ENCODE measurements around the gene ZNF77. TPM values are rescaled to one million over a fixed set of nuclear protein-coding genes. Genes with fewer than 3 reads are reported as not detected.

The ZNF77 gene
- total RNA-seq, 2 donors from 2014 or later, result 1.2 to 4.6 TPM

DNA sequence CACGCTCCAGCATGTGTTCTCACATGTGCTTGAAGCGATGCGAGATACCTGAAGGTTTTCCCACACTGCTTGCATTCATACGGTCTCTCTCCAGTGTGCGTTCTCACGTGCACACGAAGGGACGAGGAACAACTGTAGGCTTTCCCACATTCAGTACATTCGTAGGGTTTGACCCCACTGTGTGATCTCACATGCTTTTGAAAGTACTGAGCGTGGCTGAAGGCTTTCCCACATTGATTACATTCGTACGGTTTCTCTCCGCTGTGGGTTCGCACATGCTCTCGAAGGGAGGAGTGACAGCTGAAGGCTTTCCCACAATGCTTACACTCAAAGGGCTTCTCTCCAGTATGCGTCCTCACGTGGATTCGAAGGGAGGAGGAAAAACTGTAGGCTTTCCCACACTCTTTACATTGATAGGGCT, 11.3 kb downstream of the ZNF77 start:
- Histone ChIP-seq H3K4me3 (no peak overlapping the region), H3K36me3 (peaks cover 22% of the 10 kb centered on the region), H3K9me3 (peaks cover 23% of the 10 kb centered on the region), H3K27me3 (replicated peaks; ENCODE audit: insufficient read depth) (no peaks in the 10 kb centered on the region), H3K27ac (no peak overlapping the region), H3K4me1 (ENCODE audit: control insufficient read depth in 1 of 2, low read depth in 2 of 2) (no peaks in the 10 kb centered on the region)
- DNase-seq (ENCODE audit: low spot score), result no peak
- TF ChIP-seq, protein P1, sequence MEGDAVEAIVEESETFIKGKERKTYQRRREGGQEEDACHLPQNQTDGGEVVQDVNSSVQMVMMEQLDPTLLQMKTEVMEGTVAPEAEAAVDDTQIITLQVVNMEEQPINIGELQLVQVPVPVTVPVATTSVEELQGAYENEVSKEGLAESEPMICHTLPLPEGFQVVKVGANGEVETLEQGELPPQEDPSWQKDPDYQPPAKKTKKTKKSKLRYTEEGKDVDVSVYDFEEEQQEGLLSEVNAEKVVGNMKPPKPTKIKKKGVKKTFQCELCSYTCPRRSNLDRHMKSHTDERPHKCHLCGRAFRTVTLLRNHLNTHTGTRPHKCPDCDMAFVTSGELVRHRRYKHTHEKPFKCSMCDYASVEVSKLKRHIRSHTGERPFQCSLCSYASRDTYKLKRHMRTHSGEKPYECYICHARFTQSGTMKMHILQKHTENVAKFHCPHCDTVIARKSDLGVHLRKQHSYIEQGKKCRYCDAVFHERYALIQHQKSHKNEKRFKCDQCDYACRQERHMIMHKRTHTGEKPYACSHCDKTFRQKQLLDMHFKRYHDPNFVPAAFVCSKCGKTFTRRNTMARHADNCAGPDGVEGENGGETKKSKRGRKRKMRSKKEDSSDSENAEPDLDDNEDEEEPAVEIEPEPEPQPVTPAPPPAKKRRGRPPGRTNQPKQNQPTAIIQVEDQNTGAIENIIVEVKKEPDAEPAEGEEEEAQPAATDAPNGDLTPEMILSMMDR (IDR thresholded peaks at IDR 0.05), result no peak
- ATAC-seq (ENCODE audit: insufficient number of reproducible peaks, low FRiP score, low read depth), result no peak

DNA sequence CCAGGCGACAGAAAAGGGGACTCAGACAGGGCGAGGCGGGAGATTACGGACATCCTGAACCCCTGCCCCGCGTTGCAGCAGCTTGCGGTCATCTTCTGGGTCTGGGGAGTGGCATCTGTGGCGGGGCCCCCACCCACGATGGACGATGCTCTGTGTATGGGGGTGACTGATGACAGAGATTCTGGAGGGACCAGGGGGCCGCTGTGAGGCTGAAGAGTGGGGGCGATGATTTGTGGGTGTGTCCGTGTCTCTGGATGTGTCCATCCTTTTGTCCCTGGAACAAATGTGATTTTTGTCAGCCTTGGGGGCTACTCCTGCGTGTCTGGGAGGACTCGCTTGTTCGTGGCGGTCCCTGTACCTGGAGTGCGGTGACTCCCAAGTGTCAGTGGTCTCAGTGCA, 17.7 kb downstream of the ZNF77 start:
- no peaks in the 10 kb centered on the region for H3K27me3 ChIP-seq (replicated peaks; ENCODE audit: insufficient read depth)
- H3K4me3 ChIP-seq, result no peak overlapping the region
- ATAC-seq (ENCODE audit: insufficient number of reproducible peaks, low FRiP score, low read depth) (no peak), DNase-seq (ENCODE audit: low spot score) (no peak)
- no peaks in the 10 kb centered on the region for H3K36me3 ChIP-seq
- H3K9me3 ChIP-seq, result no peaks in the 10 kb centered on the region
- H3K27ac ChIP-seq, result no peak overlapping the region
- TF ChIP-seq, protein P1 (IDR thresholded peaks at IDR 0.05), result no peak
- H3K4me1 ChIP-seq (ENCODE audit: control insufficient read depth in 1 of 2, low read depth in 2 of 2), result no peaks in the 10 kb centered on the region

DNA sequence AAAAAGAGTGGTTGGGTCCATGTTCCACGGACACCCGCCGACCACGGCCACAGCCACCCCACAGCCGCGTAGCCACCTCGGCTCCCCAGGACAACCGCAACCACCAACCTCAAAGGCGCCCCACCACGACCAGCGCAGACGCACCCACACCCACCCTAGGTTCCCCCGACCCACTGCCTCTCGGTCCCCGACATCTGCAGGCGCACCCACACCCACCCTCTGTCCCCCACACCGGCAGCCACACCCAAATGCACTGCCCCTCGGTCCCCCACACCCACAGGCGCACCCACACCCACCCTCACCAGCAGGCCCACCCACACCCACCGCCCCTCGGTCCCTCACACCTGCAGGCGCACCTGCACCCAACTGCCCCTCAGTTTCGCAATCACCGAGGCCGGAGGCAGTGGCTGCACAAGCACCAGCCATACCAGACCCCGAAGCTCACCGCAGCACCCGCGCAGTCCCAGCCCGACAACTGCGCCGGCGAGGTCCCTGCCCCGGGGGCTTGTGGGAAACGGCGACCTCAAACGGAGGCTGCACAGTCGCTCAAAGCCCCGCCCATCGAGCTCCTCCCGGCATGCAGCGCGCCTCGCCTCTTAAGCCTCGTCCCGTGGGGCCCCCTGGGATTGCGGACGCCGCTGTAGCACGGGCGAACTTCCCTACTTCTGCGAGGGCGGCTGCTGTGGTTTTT, 18.3 kb downstream of the ZNF77 start:
- ATAC-seq (ENCODE audit: insufficient number of reproducible peaks, low FRiP score, low read depth) (no peak), DNase-seq (ENCODE audit: low spot score) (no peak)
- Histone ChIP-seq H3K36me3 (no peaks in the 10 kb centered on the region), H3K4me3 (no peak overlapping the region), H3K9me3 (no peaks in the 10 kb centered on the region), H3K4me1 (ENCODE audit: control insufficient read depth in 1 of 2, low read depth in 2 of 2) (no peaks in the 10 kb centered on the region), H3K27me3 (replicated peaks; ENCODE audit: insufficient read depth) (no peaks in the 10 kb centered on the region), H3K27ac (no peak overlapping the region)
- TF ChIP-seq, protein P1 (IDR thresholded peaks at IDR 0.05), result no peak

DNA sequence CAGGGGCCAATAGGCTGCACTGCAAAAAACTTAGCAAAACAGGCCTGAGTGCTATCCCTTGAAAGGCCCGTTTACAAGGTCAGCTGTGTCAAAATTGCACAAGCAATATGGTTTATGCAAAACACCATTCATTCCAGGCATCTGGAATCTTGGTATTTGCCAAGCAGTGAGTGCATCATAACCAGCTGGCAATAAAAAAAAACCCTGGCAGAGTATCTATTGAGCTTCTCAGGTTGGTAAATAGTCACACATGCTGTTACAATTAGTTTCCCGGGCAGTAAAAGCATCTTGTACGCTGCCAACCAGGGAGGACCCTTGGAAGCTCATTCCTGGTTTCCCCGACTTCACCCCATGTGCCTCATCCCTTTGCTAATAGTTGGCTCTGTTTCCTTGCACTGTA, 21.3 kb downstream of the ZNF77 start:
- no peaks in the 10 kb centered on the region for H3K9me3 ChIP-seq
- no peak overlapping the region for H3K27ac ChIP-seq
- peaks cover 6% of the 10 kb centered on the region for H3K36me3 ChIP-seq
- no peaks in the 10 kb centered on the region for H3K27me3 ChIP-seq (replicated peaks; ENCODE audit: insufficient read depth)
- ATAC-seq (ENCODE audit: insufficient number of reproducible peaks, low FRiP score, low read depth), result no peak
- no peak overlapping the region for H3K4me3 ChIP-seq
- DNase-seq (ENCODE audit: low spot score), result no peak
- TF ChIP-seq, protein P1 (IDR thresholded peaks at IDR 0.05), result no peak
- H3K4me1 ChIP-seq (ENCODE audit: control insufficient read depth in 1 of 2, low read depth in 2 of 2), result no peaks in the 10 kb centered on the region

DNA sequence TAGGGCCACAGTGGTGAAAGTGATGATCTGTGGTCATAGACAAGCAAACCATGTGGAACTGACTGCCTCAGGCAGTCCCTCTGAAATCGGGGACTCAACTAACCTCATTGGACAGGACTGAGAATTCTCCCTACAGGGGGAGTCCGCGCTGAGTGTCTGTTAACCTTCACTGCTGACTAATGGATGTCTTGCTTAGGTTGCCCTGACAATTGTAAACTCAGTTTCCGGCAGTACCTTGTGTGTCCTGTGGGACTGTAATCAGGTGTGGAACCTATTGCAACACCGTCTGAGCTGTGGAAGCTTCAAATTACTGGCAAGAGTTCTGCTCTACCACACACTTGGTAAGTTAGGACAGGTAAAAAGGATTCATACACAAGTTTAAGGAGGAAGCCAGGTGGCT, 21.8 kb downstream of the ZNF77 start:
- Histone ChIP-seq H3K36me3 (peaks cover 6% of the 10 kb centered on the region), H3K27me3 (replicated peaks; ENCODE audit: insufficient read depth) (no peaks in the 10 kb centered on the region), H3K4me3 (no peak overlapping the region), H3K4me1 (ENCODE audit: control insufficient read depth in 1 of 2, low read depth in 2 of 2) (no peaks in the 10 kb centered on the region), H3K9me3 (no peaks in the 10 kb centered on the region), H3K27ac (no peak overlapping the region)
- TF ChIP-seq, protein P1 (IDR thresholded peaks at IDR 0.05), result no peak
- no peak for ATAC-seq (ENCODE audit: insufficient number of reproducible peaks, low FRiP score, low read depth)
- no peak for DNase-seq (ENCODE audit: low spot score)
